ENCODE data around the gene FAIM.
"Not testable (repeated sequence)": the region's sequence is repeated elsewhere in the genome, so short reads cannot be mapped to it uniquely, and the experiment has no call there.

Gene FAIM

DNA sequence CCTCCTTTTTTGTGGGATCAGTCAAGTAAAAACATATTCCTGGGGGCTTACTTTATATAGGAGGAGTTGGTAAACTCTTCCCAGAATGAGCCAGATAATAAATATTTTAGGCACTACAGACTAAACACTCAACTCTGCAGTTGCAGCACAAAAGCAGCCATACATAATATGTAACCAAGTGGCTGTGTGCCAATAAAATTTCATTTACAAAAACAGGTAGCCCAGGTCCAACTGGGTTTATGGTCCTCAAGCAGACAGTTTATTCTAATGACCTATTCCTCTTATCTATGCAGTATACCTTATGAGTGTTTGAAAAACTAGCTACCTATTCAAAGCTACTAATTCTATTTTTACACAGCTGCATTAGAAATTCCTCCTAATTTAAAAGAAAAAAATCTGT lies 61.8 kb downstream of the FAIM start:
- DNase-seq (ENCODE audit: low spot score): no peak
- TF ChIP-seq, protein P1, sequence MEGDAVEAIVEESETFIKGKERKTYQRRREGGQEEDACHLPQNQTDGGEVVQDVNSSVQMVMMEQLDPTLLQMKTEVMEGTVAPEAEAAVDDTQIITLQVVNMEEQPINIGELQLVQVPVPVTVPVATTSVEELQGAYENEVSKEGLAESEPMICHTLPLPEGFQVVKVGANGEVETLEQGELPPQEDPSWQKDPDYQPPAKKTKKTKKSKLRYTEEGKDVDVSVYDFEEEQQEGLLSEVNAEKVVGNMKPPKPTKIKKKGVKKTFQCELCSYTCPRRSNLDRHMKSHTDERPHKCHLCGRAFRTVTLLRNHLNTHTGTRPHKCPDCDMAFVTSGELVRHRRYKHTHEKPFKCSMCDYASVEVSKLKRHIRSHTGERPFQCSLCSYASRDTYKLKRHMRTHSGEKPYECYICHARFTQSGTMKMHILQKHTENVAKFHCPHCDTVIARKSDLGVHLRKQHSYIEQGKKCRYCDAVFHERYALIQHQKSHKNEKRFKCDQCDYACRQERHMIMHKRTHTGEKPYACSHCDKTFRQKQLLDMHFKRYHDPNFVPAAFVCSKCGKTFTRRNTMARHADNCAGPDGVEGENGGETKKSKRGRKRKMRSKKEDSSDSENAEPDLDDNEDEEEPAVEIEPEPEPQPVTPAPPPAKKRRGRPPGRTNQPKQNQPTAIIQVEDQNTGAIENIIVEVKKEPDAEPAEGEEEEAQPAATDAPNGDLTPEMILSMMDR (IDR thresholded peaks at IDR 0.05; ENCODE audit: extremely low read depth, missing control alignments): no peak

- no peak for DNase-seq (ENCODE audit: low spot score)
- TF ChIP-seq, protein P1 (IDR thresholded peaks at IDR 0.05; ENCODE audit: extremely low read depth, missing control alignments): no peak
Observed at GRCh38 chr3:138673641-138674530, 65.3 kb downstream of the FAIM start.

DNA sequence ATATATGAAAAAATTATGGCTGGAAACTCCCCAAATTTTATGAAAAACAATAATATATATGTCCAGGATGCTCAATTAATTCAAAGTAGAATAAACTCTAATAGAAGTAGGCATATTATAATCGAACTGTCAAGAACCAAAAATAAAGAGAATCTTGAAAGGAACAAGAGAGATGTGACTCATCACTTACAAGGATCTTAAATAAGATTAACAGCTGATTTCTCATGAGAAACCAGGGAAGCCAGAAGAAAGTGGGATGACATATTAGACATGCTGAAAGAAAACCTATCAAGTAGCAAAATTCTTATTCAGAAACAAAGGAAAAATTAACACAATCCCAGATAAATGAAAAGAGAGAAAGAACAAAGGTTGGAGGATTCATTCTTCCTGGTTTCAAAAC lies 66.8 kb downstream of the FAIM start:
- DNase-seq (ENCODE audit: low spot score): no peak
- TF ChIP-seq, protein P1 (IDR thresholded peaks at IDR 0.05; ENCODE audit: extremely low read depth, missing control alignments): no peak

- TF ChIP-seq, protein P1 (IDR thresholded peaks at IDR 0.05; ENCODE audit: extremely low read depth, missing control alignments): no peak
- DNase-seq (ENCODE audit: low spot score): no peak
Observed at GRCh38 chr3:138678086-138678485, 69.5 kb downstream of the FAIM start.

DNA sequence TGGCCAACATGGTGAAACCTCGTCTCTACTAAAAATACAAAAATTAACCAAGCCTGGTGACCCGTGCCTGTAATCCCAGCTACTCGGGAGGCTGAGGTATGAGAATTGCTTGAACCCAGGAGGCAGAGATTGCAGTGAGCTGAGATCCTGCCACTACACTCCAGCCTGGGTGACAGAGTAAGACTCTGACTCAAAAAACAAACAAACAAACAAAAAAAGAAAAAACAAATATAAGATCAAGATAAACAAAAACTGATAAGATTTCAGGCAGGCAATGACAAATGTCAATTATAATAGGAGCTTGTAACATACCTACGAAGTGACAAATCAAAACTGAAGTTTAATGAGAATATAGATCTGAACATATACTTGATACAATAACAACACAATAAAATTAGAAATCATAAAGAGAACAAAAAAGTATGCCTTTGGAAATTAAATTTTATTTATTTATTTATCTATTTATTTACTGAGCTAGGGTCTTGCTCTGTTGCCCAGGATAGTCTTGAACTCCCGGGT lies 70.4 kb downstream of the FAIM start:
- TF ChIP-seq, protein P1 (IDR thresholded peaks at IDR 0.05; ENCODE audit: extremely low read depth, missing control alignments): no peak
- DNase-seq (ENCODE audit: low spot score): no peak

DNA sequence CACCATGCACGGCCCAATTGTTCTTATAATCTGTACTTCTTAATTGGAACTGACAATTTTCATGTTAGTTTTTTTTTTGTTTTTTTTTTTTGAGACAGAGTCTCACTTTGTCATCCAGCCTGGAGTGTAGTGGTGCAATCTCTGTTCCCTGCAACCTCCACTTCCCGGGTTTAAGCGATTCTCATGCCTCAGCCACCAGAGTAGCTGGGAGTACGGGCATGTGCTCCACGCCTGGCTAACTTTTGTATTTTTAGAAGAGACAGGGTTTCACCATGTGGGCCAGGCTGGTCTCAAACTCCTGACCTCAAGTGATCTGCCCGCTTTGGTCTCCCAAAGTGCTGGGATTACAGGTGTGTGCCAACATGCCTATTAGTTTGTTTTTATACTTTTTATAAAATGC lies 72.4 kb downstream of the FAIM start:
- not testable (repeated sequence) for DNase-seq (ENCODE audit: low spot score)

- no peak for DNase-seq (ENCODE audit: low spot score)
- TF ChIP-seq, protein P1 (IDR thresholded peaks at IDR 0.05; ENCODE audit: extremely low read depth, missing control alignments): no peak
Observed at GRCh38 chr3:138681463-138682220, 73.1 kb downstream of the FAIM start.
